Right lung (tissue), 5 donors: ENCODE measurements around the gene CYTH4. TPM values are rescaled to one million over a fixed set of nuclear protein-coding genes. Genes with fewer than 3 reads are reported as not detected.
A peak's percentile ranks its signal among the peaks of the same experiment; 100 is the strongest.

Experiments used
- DNase-seq, 2 donors: peaks; one replicate each; pipeline ENCODE4 v3.0.0-alpha.2; 2013
- polyA plus RNA-seq, 5 donors: library from polyadenylated mRNA; unstranded; fragments of 120-200 nt; gene quantifications; one replicate each; pipeline versions ENCODE4 v1.2.1 to v1.2.3, GENCODE V29; 2013; ENCODE audit warnings: inconsistent platforms in 1 of 5, low replicate concordance in 1 of 5; ENCODE audit not compliant: insufficient read length in 5 of 5, insufficient read depth in 1 of 5

Gene CYTH4
- polyA plus RNA-seq, 5 donors: 4.5 to 6.0 (median 5.2) TPM

DNA sequence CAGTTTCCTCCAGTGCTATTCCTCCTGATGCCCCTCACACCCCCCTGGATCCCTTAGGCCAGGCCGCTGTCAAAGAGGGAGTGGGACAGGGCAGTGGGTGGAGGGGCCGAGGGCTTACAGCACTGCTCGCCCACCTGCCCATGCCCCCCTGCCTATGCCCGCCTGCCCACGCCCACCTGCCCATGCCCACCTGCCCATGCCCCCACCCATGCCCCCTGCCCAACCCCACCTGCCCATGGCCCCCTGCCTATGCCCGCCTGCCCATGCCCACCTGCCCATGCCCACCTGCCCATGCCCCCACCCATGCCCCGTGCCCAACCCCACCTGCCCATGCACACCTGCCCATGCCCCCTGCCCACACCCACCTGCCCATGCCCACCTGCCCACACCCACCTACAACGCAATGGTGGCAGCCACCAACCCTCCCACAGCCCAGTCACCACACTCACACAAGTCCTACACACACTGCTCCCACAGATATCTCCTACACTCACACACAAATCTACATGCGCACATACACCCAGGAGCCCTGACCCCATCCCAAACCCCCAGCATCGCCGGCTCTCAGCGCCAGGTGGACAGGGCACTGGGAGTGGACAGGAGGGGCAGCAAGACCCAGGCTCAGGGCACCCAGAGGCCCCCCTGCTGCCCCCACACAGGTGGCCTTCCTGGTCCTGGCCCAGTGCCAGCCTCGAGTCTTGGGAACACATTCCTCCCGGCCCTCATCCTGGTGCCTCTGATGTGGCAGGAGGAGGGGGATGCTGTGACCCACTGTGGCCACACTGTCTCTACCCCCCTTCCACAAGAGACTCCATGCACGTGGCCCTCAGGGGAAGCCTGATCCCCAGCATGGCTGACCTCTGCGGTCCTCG is 61.8 kb downstream of the CYTH4 start:
- DNase-seq: no peak

DNA sequence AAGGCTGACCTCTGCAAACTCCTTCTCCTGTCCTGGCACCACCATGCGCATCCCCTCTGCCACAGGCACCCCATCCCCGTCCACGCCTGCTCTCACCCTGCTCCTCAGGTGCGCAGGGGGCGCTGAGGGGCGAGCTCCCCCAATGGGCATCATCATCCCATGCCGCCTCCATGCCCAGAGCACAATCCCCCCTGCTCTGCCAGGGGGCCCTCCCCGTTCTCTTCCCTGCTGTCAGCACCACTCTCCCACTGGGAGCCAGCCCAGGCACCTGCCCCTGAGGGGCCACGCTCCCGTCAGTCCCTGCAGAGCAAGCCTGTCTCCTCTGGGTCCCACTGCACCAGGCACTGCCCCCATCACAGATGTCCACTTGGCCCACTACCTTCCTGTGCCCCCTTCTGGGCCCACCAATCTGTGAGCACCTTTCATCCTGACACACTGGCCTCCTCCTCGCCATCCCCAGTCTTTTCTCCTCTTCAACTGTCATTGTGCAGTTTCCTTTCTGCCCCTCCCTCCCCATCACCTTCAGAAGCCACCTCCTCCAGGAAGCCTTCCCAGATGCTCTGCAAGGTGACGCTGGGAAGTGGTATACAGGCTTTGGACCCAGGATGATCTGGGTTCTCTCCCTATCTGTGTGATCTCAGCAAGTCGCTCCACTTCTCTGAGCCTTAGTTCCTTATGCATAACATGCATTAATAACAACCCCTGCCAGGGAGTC is 62.6 kb downstream of the CYTH4 start:
- DNase-seq: no peak

DNA sequence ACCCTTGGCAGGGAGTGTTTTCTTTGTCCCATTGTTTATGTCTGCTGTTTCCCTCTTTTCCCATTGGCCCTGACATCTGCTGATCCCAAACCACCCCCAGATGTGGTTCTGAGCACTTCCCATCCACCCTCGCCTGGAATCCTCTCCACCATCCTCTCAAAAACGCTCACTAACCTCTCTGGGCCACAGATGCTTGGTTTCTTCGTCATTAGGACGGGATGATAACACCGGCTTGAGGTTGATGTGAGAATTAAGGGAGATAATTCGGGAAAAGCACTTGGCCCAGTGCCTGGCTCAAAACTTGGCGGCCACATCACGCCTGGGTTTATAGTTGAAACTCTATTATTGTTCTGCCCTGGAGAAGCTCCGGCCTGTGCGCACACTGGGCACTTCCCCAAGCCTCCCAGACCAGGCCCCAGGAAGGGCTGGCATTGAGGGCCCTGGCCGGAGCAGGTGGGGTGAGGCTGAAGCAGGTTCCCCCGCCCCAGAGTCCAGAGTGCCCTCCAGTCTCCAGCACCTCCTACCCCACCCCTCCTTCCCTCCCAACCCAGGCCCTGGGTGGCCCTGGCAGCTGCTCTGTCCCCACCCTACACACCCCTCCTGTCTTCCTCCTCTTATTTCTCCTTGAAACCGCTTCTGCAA is 63.7 kb downstream of the CYTH4 start:
- DNase-seq: peak in 1 of 2 donors; percentile 19

DNA sequence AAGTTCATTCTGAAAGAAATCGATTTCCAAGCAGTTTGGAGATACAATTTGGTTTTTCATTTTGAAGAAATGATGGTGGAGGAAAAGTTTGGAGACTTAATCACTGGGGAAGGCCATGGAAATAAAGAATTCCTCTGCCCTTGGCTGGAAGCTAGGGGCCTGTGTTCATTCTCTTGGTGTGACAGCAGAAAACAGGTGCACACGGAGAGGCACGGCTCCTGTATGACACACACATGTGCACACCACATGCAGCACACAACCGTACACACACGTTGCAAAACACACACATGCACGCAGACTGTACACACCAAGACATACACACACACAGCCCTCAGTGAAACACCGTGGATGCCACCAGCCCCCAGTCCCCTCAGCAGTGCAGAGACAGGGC is 64.2 kb downstream of the CYTH4 start:
- DNase-seq: no peak

DNA sequence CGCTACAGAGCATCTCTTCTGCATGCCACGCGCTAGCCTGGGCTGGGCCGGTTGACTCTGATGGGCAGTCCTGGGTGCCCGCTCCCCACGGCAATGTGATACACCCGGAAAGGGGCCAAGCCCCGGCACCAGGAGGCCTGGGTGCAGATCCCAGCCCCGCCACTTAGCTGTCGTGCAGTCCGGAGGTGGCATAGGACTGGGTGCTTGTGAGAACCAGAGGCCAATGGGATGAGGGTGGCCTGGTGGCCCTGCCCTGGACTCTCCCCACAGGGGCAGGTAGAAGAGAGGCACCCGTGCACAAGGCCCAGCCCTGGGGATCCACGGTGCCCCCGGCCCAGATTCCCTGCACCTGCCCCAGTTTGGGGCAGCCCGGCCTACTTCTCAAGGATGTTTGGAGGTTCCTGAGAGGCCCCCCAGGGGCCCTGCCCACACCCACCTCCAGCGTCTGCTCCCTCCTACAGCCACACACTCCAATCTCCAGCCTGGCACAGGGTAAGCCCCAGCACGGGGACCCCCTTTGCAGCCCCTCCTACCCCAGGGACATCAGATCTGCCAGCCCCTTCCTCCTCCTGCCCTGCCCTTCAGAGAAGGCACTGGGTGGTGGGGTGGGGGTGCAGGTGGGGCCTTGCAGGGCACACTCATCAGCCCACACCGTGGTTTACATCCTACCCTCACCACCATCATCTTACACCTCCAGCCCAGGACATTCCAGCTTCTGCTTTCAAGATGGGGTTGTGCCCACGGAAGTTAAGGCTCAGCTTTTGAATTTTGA is 66.9 kb downstream of the CYTH4 start:
- DNase-seq: no peak

DNA sequence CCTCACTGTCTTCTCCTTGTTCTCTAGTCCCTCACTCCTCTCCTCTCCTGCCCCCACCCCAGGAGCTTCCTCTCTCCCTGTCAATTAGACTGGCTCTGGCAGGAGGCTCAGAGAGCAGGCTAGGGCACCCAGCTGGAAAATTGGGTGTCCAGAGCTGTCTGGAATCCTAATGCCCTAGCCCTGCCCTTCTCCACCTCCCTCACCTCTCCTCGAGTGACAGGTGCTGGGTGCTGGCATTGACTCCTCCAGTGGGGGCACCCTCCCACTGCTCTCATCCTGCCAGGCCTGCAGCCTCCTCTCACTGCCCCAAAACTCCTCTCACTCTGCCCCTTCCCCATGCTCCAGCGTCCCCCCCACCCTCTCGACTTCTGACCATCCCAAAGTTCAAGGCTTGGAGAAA is 68.9 kb downstream of the CYTH4 start:
- DNase-seq: no peak

DNA sequence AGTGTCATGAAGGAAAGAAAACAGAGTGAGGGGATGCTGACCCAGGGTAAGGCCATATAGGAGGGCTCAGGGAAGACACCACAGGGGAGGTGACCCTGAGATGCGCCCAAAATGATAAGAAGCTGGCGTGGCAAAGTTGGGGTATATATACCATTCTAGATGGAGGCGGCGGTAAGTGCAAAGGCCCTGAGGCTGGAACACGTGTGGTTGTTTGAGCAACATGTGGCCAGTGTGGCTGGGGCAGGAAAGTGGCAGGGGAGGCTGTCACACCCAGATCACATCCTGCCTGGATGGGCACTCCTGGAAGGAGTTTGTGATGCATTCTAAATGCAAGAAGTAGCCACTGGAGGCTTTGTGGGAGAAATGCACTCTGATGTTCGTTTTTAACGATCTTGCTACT is 70.2 kb downstream of the CYTH4 start:
- DNase-seq: no peak

DNA sequence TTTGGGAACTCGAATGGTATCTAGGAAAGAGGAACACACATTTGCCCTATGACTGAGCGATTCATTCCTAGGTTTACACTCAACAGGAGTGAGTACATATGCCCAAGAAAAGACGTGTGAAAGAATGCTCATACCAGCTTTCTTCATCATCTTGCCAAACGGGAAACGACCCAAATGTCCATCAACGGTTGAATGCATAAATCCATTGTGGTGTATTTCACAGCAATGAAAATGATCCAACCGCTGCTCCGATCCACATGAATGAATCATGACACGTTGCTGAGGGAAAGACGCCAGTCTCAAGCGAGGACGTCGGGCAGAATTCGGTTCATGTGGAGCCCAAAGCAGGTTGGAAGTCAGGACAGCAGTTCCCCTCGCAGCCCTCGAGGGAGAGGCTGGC is 71.5 kb downstream of the CYTH4 start:
- DNase-seq: no peak

DNA sequence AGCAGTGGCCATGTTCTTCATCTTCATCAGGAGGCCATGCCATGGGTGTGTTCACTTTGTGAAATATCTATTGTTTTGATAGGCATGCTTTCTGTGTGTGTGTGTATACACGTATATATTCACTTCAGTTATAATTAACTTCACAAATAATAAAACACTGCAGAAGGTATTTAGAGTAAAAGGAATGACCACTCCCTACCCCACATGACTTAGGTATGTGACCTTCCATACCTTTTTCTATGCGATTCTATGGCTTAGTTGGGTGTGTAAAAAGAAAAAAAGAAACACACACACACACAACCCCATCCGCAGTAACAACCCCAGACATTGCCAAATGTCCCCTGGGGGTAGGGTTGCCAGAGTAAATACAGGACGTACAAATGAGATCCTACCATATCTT is 72.0 kb downstream of the CYTH4 start:
- DNase-seq: no peak

DNA sequence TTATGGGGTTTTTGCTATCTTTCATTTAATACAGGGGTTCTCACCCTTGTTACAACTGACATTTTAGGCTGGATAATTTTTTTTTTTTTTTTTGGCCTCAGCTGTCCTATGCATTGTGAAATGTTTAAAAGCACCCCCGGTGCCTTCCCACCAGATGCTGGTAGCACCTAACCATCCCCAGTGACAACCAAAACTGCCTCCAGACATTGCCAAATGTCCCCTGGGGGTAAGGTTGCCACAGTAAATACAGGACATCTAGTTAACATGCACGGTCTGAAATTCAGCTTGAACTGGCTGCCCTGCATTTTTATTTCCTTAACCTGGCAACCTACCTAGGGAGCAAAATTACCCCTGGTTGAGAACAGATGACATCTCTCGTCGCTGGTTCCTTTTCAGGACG is 72.4 kb downstream of the CYTH4 start:
- DNase-seq: no peak

DNA sequence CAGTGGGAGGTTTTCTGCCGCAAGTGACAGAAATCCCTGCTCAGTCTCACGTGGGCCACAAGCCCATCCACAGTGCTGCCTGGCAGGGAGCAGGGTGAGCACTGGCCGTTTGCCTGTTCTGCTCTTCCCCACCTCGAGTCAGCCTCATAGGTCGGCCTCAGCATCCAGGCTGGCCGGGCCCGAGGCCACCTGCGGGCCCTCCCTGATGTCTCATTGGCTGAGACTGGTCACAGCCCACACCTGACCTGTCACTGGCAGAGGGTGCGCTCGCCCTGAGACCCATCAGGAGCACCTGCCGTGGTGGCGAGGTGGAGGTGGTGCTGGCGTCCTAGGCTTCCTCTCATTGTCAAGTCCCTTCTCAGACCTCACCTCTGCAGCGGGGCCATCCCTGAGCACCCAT is 72.9 kb downstream of the CYTH4 start:
- no peak for DNase-seq

DNA sequence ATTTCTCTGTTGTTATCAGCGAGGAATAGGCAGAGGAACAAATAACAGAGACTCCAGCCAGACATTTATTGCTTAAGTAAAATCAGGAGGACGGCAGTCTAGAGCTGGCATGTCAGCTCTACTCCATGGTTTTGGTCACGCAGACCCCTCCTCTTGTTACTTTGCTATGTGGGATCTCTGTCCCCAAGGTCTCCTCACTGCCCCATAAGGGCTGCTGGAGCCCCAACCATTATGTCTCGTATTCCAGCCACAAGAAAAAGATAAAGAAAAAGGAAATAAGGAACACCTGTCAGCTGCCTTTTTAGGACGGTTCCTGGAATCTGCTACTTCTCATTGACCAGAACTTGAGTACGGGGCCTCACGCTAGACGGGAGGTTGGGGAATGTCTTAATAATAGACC is 74.6 kb downstream of the CYTH4 start:
- DNase-seq: no peak

DNA sequence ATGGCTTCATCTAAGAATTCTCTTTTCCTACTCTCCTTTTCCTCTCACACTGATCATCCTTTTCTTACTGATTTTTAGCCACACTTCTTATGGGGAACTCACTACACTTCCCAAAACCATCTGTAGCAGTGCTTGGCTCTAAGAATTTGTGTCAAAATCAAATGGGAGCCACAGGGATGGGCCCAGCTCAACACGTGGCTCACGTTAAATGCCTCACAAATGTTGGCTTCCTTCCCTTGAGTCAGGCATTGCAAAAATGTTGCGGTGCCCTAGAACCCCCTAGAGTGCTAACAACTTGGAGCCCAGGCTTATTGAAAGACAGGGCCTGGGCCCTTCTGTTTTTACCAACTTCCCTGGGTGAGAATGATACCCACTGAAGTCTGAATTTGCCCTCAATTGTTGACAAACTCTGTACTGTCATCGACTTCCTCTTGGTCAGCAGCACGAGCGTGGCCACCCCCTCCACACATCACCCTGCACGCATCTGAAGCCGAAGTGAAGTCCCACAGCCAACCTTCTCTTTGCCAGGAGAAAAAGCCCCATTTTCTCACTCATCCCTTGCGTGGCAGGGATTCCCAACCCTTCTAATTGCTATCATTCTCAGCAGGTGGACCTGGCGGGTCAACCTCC is 75.3 kb downstream of the CYTH4 start:
- no peak for DNase-seq

DNA sequence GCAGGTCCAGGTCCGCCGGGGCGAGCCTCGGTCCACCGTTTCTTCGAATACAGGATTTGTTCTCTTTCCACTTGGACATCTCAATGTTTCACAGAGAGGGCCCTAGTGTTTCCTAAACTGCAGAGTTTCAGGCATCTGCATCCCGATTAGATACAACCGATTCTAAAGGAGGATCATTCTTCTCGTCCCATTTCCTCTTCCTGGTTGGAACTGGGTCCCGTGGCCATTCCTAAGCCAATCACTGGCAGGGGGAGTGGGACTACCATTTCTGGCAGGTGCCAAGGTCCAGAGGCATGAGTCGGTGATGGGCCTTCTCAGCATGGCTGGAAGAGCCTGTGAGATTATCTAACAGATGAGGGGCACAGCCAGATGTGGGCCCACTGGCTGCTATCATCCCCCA is 76.1 kb downstream of the CYTH4 start:
- no peak for DNase-seq

DNA sequence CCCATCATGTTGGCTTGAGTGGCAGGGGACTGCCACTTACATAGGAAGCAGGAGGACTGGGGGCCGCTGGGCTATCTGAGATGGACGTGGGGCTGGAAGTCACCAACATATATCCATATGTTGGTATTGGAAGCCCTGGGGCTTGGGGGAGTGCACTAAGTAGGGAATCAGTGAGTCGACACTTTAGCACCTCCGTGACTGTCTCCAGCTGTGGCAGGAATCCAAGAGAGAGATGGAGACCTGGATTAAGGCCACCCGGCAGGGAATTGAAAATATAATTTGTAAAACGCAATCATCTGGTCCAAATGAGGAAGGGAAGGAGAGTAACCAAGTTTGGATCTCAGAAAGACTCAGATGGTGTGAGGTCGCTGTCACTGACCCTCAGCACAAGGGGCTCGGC is 76.6 kb downstream of the CYTH4 start:
- DNase-seq: no peak

DNA sequence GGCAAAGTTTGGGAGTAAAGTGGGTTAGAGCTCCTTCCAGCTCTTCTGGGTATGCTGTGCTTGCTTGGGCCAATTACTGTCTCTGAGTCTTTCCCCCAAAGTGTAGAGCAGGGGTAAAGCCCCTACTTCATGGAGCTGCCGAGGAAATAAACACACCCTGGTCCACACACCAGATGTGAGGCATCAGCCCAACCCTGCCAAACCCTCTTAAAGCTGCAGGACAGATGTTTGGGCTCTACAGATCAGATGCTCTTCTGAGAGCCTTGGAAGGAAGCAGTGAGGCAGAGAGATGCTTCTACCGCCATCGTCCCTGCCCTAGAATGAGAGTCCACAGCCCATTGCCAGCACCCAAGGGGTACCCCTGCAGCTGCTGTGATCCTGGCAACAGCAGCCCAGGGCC is 80.3 kb downstream of the CYTH4 start:
- DNase-seq: no peak

DNA sequence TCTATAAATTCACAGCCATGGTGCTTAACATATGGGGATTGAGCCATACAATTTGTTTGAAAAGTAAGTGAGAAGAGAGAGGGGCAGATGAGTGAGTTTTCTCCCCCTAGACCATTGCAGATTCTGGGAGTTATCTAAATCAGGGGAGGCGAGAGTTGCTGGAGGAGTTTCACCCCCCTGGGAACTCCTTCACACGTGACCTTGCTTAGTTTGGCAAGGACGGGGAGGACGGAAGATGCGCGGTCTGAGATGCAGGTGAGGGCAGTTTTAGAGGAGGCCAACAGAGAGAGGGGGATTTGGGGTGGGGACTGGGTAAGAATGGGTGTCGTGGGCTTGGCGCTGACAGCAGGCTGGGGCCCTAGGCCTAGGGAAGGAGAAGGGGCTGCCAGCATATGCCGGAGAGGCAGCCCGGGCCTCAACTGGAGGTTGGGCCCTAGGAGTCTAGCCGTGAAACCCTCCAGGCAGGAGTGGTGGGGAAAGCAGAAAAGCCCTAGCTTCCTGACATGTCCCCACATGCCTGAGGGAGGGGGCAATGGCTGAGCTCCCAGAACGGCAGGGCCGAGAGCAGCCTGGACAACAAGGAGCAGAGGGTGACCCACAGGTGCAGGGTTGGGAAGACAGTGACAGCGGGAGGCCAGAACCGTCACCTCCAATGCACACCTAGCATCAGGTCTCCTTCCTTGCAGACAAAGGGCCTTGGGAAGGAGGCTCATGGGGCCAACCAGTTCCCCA is 81.1 kb downstream of the CYTH4 start:
- DNase-seq: no peak
